ENCODE measurements around the gene RYR2. TPM values are rescaled to one million over a fixed set of nuclear protein-coding genes. Genes with fewer than 3 reads are reported as not detected.

RYR2 gene
- total and polyA plus RNA-seq, 2 of the 8 experiments (the other 6 are each of a cell fraction or from before 2014, with no cell fraction given) = 1.3 to 4.4 TPM

DNA sequence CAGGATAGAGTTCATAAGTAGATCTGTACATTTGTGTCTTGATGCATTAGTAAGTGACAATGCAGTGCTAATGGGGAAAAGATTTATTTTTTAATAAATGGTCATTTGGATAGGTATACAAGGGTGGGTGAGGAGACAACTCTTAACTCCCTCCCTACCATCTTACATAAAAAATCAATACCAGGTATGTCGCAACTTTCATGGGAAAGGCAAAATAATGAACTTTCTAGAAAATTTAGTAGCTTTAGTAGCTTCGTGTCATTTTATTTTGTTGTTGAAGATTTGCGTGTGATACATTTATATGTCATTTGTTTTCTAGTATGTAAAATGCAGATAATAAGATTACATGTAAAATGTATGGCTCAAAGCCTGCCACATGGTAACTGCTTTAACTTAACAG, 310.8 kb downstream of the RYR2 start:
- Histone ChIP-seq H3K14ac (ENCODE audit: insufficient read length) (no peak overlapping the region), H3K79me1 (ENCODE audit: low read depth, low read length) (no peaks in the 10 kb centered on the region), H3K23ac (ENCODE audit: insufficient read length) (no peak overlapping the region), H3K27ac (ENCODE audit: low read depth, low read length) (no peak overlapping the region), H3K18ac (ENCODE audit: extremely low read depth, low read length) (no peak overlapping the region), H4K8ac (ENCODE audit: extremely low read depth, insufficient read depth, low read length) (no peak overlapping the region), H2AFZ (ENCODE audit: low read length) (no peak overlapping the region), H4K5ac (ENCODE audit: insufficient read length, low read depth, low read length) (no peak overlapping the region), H3K56ac (replicated peaks; ENCODE audit: insufficient read length, low read depth, low read length) (no peak overlapping the region), H2BK120ac (replicated peaks; ENCODE audit: low read depth, low read length) (no peak overlapping the region), H3K36me3 (ENCODE audit: control insufficient read depth in 2 of 4, insufficient read depth in 4 of 4, low read length in 3 of 4) (no peaks in the 10 kb centered on the region), H3K4me1 (replicated peaks in 1 of 4; ENCODE audit: control insufficient read depth in 3 of 4, insufficient read depth in 4 of 4, low read length in 3 of 4) (no peaks in the 10 kb centered on the region), H2BK12ac (ENCODE audit: low read depth, low read length) (no peak overlapping the region), H3K4ac (replicated peaks; ENCODE audit: insufficient read length, low read depth, low read length) (no peak overlapping the region), H3K9ac (replicated peaks in 1 of 4; ENCODE audit: extremely low read depth in 1 of 4, low read depth in 3 of 4, low read length in 3 of 4) (no peak overlapping the region), H2BK5ac (ENCODE audit: low read depth, low read length) (no peak overlapping the region), H3K4me2 (ENCODE audit: insufficient read depth in 1 of 2, low read depth in 2 of 2, low read length in 2 of 2) (no peak overlapping the region), H4K20me1 (replicated peaks in 1 of 2; ENCODE audit: control insufficient read depth in 1 of 2, insufficient read depth in 2 of 2, low read length in 2 of 2) (no peaks in the 10 kb centered on the region), H4K91ac (replicated peaks; ENCODE audit: insufficient read length, low read length) (no peak overlapping the region), H3K27me3 (replicated peaks in 1 of 4; ENCODE audit: control insufficient read depth in 3 of 4, extremely low read depth in 1 of 4, insufficient read depth in 3 of 4, low read length in 3 of 4) (no peaks in the 10 kb centered on the region), H3K23me2 (ENCODE audit: low read depth, low read length) (no peaks in the 10 kb centered on the region), H2BK15ac (ENCODE audit: low read length) (no peak overlapping the region), H2BK20ac (ENCODE audit: low read length) (no peak overlapping the region), H3K79me2 (ENCODE audit: control insufficient read depth in 1 of 2, insufficient read depth in 2 of 2, low read length in 2 of 2) (no peaks in the 10 kb centered on the region), H3K9me3 (ENCODE audit: insufficient read depth in 2 of 2, low read depth in 1 of 2, low read length in 1 of 2) (no peaks in the 10 kb centered on the region), H2AK5ac (ENCODE audit: low read depth, low read length) (no peak overlapping the region), H3K4me3 (ENCODE audit: extremely low read depth in 1 of 4, insufficient read depth in 2 of 4, low read depth in 3 of 4, low read length in 4 of 4) (no peak overlapping the region)
- no peak for TF ChIP-seq RXRA (IDR thresholded peaks at IDR 0.05; ENCODE audit: insufficient read depth, low read depth, low read length)
- TF ChIP-seq CEBPB (IDR thresholded peaks at IDR 0.05; ENCODE audit: low read depth, low read length) = peak; percentile 84
- CTCF ChIA-PET (ENCODE audit: partially characterized antibody) = no interaction called here
- FAIRE-seq = no peak
- POLR2A ChIA-PET (ENCODE audit: partially characterized antibody) = no interaction called here
- 91% methylated on average over 3 of the region's 3 CpGs; no CpG with 5 or more reads in 1 of the 2 experiments for WGBS, 2 experiments (ENCODE audit: extremely low coverage in 1 of 2, insufficient coverage in 1 of 2, insufficient read length in 1 of 2, insufficient replicate concordance in 2 of 2, low coverage in 1 of 2, low lambda C conversion rate in 2 of 2, missing lambda C conversion rate in 1 of 2)
- DNase-seq (ENCODE audit: low read depth in 1 of 2, low spot score in 2 of 2) = no peak
